A549 (cell line): ENCODE data around the gene TMEM135.

ENCODE experiments used
- CEBPB ChIP-seq, 2 experiments: fragments of >200 bp in 1 of 2; sonication (Bioruptor Twin) in 1 of 2; formaldehyde crosslinking in 1 of 2; IDR thresholded peaks; 2 replicates each; pipeline ENCODE4 v1.6.1; 2012 to 2016
- CHD4 ChIP-seq: fragments of 200-600 bp; sonication (generic); IDR thresholded peaks from 2 replicates; pipeline ENCODE4 v1.6.1; 2016; ENCODE audit warnings: antibody characterized with exemption, mild to moderate bottlenecking, borderline replicate concordance
- CTCF ChIP-seq: fragments of >200 bp; sonication (Bioruptor Twin); formaldehyde crosslinking; IDR thresholded peaks from 3 replicates; pipeline ENCODE4 v1.5.1; 2016
- HOXA7 ChIP-seq: fragments of 250-450 bp; sonication (Bioruptor Pico); IDR thresholded peaks from 2 replicates; pipeline ENCODE4 v1.5.0; 2020; ENCODE audit warnings: mild to moderate bottlenecking, moderate library complexity
- MAFK ChIP-seq: fragments of 450-650 bp; IDR thresholded peaks from 2 replicates; pipeline ENCODE4 v1.6.1; 2014; ENCODE audit not compliant: partially characterized antibody
- POLR2A ChIP-seq: IDR thresholded peaks from 2 replicates; pipeline ENCODE4 v1.6.1; 2012; ENCODE audit warnings: mild to moderate bottlenecking, low read length
- USF2 ChIP-seq: fragments of 450-650 bp; IDR thresholded peaks from 2 replicates; pipeline ENCODE4 v1.6.1; 2014; ENCODE audit warnings: antibody characterized with exemption

- TF ChIP-seq CHD4 (no peak), CEBPB (IDR thresholded peaks at IDR 0.05) (no peak), CTCF (no peak), POLR2A (no peak), USF2 (no peak), MAFK (no peak), HOXA7 (CRISPR knock-in tag) (no peak)
Measured at GRCh38 chr11:87295237-87295636, 257.5 kb downstream of the TMEM135 start.
